DOHH2 (cell line): ENCODE data around the gene ATP8B3.
"Not testable (repeated sequence)": the region's sequence is repeated elsewhere in the genome, so short reads cannot be mapped to it uniquely, and the experiment has no call there.

Source experiments
- H3F3A ChIP-seq: fragments of 200-600 bp; sonication (generic), shearing (Covaris generic); 2 replicates; pipeline ENCODE4 v1.6.0; 2016; ENCODE audit warnings: antibody characterized with exemption, mild to moderate bottlenecking; ENCODE audit not compliant: control insufficient read depth, insufficient read depth
- H3K27ac ChIP-seq: fragments of 200-600 bp; sonication (generic); 2 replicates; pipeline ENCODE4 v1.5.1; 2014; ENCODE audit warnings: low read depth, mild to moderate bottlenecking, low read length, moderate library complexity
- H3K27me3 ChIP-seq: fragments of 200-600 bp; sonication (generic); 2 replicates; pipeline ENCODE4 v1.6.1; 2014; ENCODE audit warnings: mild to moderate bottlenecking, low read length, mixed read lengths; ENCODE audit not compliant: control insufficient read depth
- H3K36me3 ChIP-seq: fragments of 200-600 bp; sonication (generic); 2 replicates; pipeline ENCODE4 v1.6.1; 2014; ENCODE audit warnings: mild to moderate bottlenecking, low read length, moderate library complexity, mixed read lengths; ENCODE audit not compliant: control insufficient read depth
- H3K4me1 ChIP-seq: fragments of 200-600 bp; sonication (generic); 2 replicates; pipeline ENCODE4 v1.6.1; 2014; ENCODE audit warnings: mild to moderate bottlenecking, low read length, mixed read lengths; ENCODE audit not compliant: control insufficient read depth
- H3K4me2 ChIP-seq: fragments of 200-600 bp; sonication (generic); 2 replicates; pipeline ENCODE4 v1.6.0; 2014; ENCODE audit warnings: mild to moderate bottlenecking, low read length, moderate library complexity
- H3K4me3 ChIP-seq: fragments of 200-600 bp; sonication (generic); 2 replicates; pipeline ENCODE4 v1.5.1; 2014; ENCODE audit warnings: mild to moderate bottlenecking, low read length, mixed read lengths
- H3K79me2 ChIP-seq: fragments of 200-600 bp; sonication (generic); 2 replicates; pipeline ENCODE4 v1.6.1; 2014; ENCODE audit warnings: mild to moderate bottlenecking, low read length, mixed read lengths; ENCODE audit not compliant: control insufficient read depth
- H3K9me2 ChIP-seq: fragments of 200-600 bp; sonication (generic); replicated peaks from 2 replicates; pipeline ENCODE4 v1.6.1; 2014; ENCODE audit warnings: mild to moderate bottlenecking, low read length, mixed read lengths; ENCODE audit not compliant: control insufficient read depth
- H3K9me3 ChIP-seq: fragments of 200-600 bp; sonication (generic); 2 replicates; pipeline ENCODE4 v1.6.1; 2014; ENCODE audit warnings: antibody characterized with exemption, low read length, mixed read lengths; ENCODE audit not compliant: control insufficient read depth, insufficient read depth
- H4K20me1 ChIP-seq: fragments of 200-600 bp; sonication (generic); 2 replicates; pipeline ENCODE4 v1.6.0; 2014; ENCODE audit warnings: low read depth, mild to moderate bottlenecking, antibody characterized with exemption, low read length, moderate library complexity; ENCODE audit not compliant: control insufficient read depth, insufficient read depth
- EZH2phosphoT487 ChIP-seq: fragments of 200-600 bp; sonication (generic); IDR thresholded peaks from 2 replicates; pipeline ENCODE4 v1.6.1; 2017; ENCODE audit warnings: borderline replicate concordance, mild to moderate bottlenecking, antibody characterized with exemption, low read length, moderate library complexity, mixed read lengths
- TF ChIP-seq, protein P1 (sequence below): fragments of 200-600 bp; sonication (generic); IDR thresholded peaks from one replicate; pipeline ENCODE4 v1.5.1; 2014; ENCODE audit warnings: antibody characterized with exemption, mild to moderate bottlenecking, low read depth, low read length; ENCODE audit not compliant: poor library complexity, severe bottlenecking

The ATP8B3 gene

DNA sequence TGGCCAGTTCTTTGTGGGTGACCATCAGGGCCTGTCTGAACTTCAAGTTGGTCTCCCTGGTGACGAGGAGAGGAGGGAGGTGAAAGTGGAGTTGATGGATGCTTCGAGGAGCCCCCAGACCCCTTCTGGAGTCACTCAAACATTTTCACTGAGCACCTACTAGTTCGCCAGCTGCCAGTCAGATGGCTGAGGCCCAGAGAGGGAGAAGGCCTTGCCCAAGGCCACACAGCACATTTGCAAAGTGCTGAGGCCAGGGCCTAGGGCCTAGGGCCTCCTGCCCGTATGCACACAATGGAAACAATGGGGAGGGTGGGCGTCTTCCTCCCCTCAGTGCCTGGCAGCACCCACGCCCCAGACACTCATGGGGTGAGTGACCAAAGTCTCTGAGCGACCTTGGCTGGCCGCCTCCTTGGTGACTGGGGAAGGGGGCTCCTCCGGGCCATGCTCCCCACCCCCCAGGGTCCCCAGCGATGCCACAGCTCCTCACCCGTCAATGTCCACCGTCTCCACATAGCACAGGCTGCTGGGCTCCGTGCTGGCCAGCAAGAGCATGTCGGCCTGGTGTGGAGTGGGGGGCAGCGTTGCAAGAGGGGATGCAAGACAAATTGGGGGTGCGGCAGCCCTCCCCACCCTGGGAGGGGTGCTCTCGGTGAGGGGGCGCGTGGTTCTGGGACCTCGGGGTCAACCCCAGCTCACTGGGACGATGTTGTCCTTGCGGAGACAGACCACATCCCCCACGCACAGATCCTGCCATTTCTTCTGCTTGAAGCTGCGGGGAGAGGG lies 6.5 kb downstream of the ATP8B3 start:
- no peak overlapping the region for H3K27ac ChIP-seq
- 0 out of 2 replicates have a peak, but pooled peaks cover 5% of the 10 kb centered on the region for H3F3A ChIP-seq
- H3K4me2 ChIP-seq: no peak overlapping the region
- no peaks in the 10 kb centered on the region for H3K4me1 ChIP-seq
- H3K4me3 ChIP-seq: no peak overlapping the region
- H4K20me1 ChIP-seq: no peaks in the 10 kb centered on the region
- H3K36me3 ChIP-seq: no peaks in the 10 kb centered on the region
- TF ChIP-seq EZH2phosphoT487: no peak
- H3K27me3 ChIP-seq: no peaks in the 10 kb centered on the region
- no peaks in the 10 kb centered on the region for H3K79me2 ChIP-seq
- no peaks in the 10 kb centered on the region for H3K9me2 ChIP-seq
- H3K9me3 ChIP-seq: no peaks in the 10 kb centered on the region

DNA sequence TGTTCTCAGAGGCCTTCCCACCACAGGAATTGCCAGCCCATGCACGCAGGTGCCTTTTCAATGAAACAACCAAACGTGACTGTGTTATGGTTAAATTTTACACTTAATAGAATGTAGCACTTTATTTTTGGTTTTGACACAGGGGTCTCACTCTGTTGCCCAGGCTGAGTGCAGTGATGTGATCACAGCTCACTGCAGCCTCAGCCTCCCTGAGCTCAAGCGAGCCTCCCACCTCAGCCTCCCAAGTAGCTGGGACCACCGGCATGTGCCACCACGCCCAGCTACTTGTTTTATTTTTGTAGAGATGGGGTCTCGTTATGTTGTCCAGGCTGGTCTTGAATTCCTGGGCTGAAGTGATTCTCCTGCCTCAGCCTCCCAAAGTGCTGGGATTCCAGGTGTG lies 7.2 kb downstream of the ATP8B3 start:
- no peaks in the 10 kb centered on the region for H3K4me1 ChIP-seq
- H3K4me2 ChIP-seq: no peak overlapping the region
- no peak for TF ChIP-seq EZH2phosphoT487
- TF ChIP-seq, protein P1, sequence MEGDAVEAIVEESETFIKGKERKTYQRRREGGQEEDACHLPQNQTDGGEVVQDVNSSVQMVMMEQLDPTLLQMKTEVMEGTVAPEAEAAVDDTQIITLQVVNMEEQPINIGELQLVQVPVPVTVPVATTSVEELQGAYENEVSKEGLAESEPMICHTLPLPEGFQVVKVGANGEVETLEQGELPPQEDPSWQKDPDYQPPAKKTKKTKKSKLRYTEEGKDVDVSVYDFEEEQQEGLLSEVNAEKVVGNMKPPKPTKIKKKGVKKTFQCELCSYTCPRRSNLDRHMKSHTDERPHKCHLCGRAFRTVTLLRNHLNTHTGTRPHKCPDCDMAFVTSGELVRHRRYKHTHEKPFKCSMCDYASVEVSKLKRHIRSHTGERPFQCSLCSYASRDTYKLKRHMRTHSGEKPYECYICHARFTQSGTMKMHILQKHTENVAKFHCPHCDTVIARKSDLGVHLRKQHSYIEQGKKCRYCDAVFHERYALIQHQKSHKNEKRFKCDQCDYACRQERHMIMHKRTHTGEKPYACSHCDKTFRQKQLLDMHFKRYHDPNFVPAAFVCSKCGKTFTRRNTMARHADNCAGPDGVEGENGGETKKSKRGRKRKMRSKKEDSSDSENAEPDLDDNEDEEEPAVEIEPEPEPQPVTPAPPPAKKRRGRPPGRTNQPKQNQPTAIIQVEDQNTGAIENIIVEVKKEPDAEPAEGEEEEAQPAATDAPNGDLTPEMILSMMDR: no peak
- H3K9me3 ChIP-seq: no peaks in the 10 kb centered on the region
- no peaks in the 10 kb centered on the region for H4K20me1 ChIP-seq
- H3K36me3 ChIP-seq: no peaks in the 10 kb centered on the region
- 0 out of 2 replicates have a peak, but pooled peaks cover 5% of the 10 kb centered on the region for H3F3A ChIP-seq
- H3K4me3 ChIP-seq: no peak overlapping the region
- no peaks in the 10 kb centered on the region for H3K9me2 ChIP-seq
- no peaks in the 10 kb centered on the region for H3K27me3 ChIP-seq
- no peak overlapping the region for H3K27ac ChIP-seq
- no peaks in the 10 kb centered on the region for H3K79me2 ChIP-seq

DNA sequence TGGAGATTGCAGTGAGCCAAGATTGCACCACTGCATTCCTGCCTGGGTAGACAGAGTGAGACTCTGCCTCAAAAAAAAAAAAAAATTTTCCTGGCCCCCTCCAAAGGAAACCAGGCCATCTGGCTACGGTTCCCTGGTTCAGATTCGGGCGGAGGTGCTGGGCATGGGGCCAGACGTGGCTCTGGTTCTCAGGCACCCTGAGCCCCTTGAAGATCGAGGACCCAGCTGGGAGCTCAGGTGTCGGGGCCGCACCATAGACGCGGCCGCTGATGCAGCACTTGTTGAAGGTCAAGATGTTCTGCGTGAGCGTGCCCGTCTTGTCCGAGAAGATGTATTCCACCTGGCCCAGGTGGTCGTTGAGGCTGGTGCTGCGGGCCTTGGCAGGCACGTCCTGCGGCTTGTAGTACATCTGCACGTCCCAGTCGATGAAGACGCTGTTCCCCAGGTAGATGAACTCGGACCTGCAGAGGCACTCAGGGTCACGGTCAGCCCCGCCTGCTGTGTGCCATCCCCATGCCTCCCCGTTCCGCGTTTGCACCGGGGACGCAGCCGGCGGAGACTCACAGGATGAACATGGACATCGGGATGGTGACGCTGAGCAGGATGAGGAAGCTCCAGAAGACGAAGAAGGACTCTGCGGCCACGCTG lies 12.3 kb downstream of the ATP8B3 start:
- no peaks in the 10 kb centered on the region for H4K20me1 ChIP-seq
- H3K4me3 ChIP-seq: no peak overlapping the region
- H3F3A ChIP-seq: 0 out of 2 replicates have a peak, but pooled peaks cover 1% of the 10 kb centered on the region
- no peak for TF ChIP-seq EZH2phosphoT487
- TF ChIP-seq, protein P1: no peak
- H3K9me3 ChIP-seq: no peaks in the 10 kb centered on the region
- H3K9me2 ChIP-seq: no peaks in the 10 kb centered on the region
- no peak overlapping the region for H3K27ac ChIP-seq
- no peaks in the 10 kb centered on the region for H3K79me2 ChIP-seq
- H3K27me3 ChIP-seq: no peaks in the 10 kb centered on the region
- no peak overlapping the region for H3K4me2 ChIP-seq
- H3K4me1 ChIP-seq: peaks cover 3% of the 10 kb centered on the region; the same call in 1 of the 2 replicates
- no peaks in the 10 kb centered on the region for H3K36me3 ChIP-seq

DNA sequence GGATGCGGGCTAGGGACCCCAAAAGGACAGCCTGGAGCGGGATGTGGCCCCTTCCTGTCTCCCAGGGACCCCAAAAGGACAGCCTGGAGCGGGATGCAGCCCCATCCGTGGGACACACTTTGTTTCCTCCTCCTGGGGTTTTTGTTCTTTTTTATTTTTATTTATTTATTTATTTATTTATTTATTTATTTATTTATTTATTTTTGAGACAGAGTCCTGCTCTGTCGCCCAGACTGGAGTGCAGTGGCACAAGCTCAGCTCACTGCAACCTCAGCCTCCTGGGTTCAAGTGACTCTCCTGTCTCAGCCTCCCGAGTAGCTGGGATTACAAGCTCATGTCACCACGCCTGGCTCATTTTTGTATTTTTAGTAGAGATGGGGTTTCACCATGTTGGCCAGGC lies 14.8 kb downstream of the ATP8B3 start:
- H3F3A ChIP-seq, H3K9me2 ChIP-seq, H3K9me3 ChIP-seq, H3K4me3 ChIP-seq, H3K79me2 ChIP-seq, H3K27ac ChIP-seq, H3K4me2 ChIP-seq, H3K27me3 ChIP-seq, H4K20me1 ChIP-seq, H3K4me1 ChIP-seq, H3K36me3 ChIP-seq: not testable (repeated sequence)
